ENCODE results near the gene CDKAL1.
A peak's percentile ranks its signal among the peaks of the same experiment; 100 is the strongest.

Gene CDKAL1

GRCh38 chr6:21098134-21098533 lies 563.9 kb downstream of the CDKAL1 start:
- H3K4me2 ChIP-seq (ENCODE audit: insufficient read depth, low read length), result no peak overlapping the region
- no peak overlapping the region for H3K9ac ChIP-seq (ENCODE audit: low read depth, low read length)
- H4K20me1 ChIP-seq (ENCODE audit: insufficient read depth, low read length), result no peaks in the 10 kb centered on the region
- H3K36me3 ChIP-seq (ENCODE audit: insufficient read depth, low read length), result no peaks in the 10 kb centered on the region
- H3K27me3 ChIP-seq (ENCODE audit: insufficient read depth, low read length, poor library complexity), result no peaks in the 10 kb centered on the region
- H3K27ac ChIP-seq (ENCODE audit: low read length), result no peak overlapping the region
- DNase-seq (no peak), ATAC-seq (ENCODE audit: insufficient read depth, low read depth) (no peak)
- no peak overlapping the region for H2AFZ ChIP-seq (ENCODE audit: low read depth, low read length)
- H3K79me2 ChIP-seq (ENCODE audit: insufficient read depth, low read length), result no peaks in the 10 kb centered on the region
- H3K9me3 ChIP-seq (ENCODE audit: insufficient read depth, low read length, severe bottlenecking), result no peaks in the 10 kb centered on the region
- TF ChIP-seq CTCF (IDR thresholded peaks at IDR 0.05; ENCODE audit: borderline replicate concordance, extremely low read depth, low read length, poor library complexity, severe bottlenecking), result no peak
- no peak for TF ChIP-seq EZH2 (IDR thresholded peaks at IDR 0.05; ENCODE audit: borderline replicate concordance, low read depth, low read length, severe bottlenecking)
- H3K4me3 ChIP-seq (ENCODE audit: low read depth in 1 of 2, low read length in 2 of 2), result no peak overlapping the region
- H3K4me1 ChIP-seq (ENCODE audit: insufficient read depth, low read length), result peaks cover 8% of the 10 kb centered on the region; the same call in 1 of the 2 replicates

- H2AFZ ChIP-seq (ENCODE audit: low read depth, low read length), result no peak overlapping the region
- H3K27ac ChIP-seq (ENCODE audit: low read length), result no peak overlapping the region
- H3K36me3 ChIP-seq (ENCODE audit: insufficient read depth, low read length), result no peaks in the 10 kb centered on the region
- H3K4me1 ChIP-seq (ENCODE audit: insufficient read depth, low read length), result peaks cover 8% of the 10 kb centered on the region; the same call in 1 of the 2 replicates
- ATAC-seq (ENCODE audit: insufficient read depth, low read depth), result no peak
- no peak overlapping the region for H3K4me3 ChIP-seq (ENCODE audit: low read depth in 1 of 2, low read length in 2 of 2)
- no peak overlapping the region for H3K9ac ChIP-seq (ENCODE audit: low read depth, low read length)
- no peaks in the 10 kb centered on the region for H3K79me2 ChIP-seq (ENCODE audit: insufficient read depth, low read length)
- DNase-seq, result no peak
- H3K4me2 ChIP-seq (ENCODE audit: insufficient read depth, low read length), result no peak overlapping the region
- no peaks in the 10 kb centered on the region for H4K20me1 ChIP-seq (ENCODE audit: insufficient read depth, low read length)
- no peaks in the 10 kb centered on the region for H3K27me3 ChIP-seq (ENCODE audit: insufficient read depth, low read length, poor library complexity)
- no peaks in the 10 kb centered on the region for H3K9me3 ChIP-seq (ENCODE audit: insufficient read depth, low read length, severe bottlenecking)
- TF ChIP-seq EZH2 (IDR thresholded peaks at IDR 0.05; ENCODE audit: borderline replicate concordance, low read depth, low read length, severe bottlenecking), result no peak
- TF ChIP-seq CTCF (IDR thresholded peaks at IDR 0.05; ENCODE audit: borderline replicate concordance, extremely low read depth, low read length, poor library complexity, severe bottlenecking), result no peak
Observed at GRCh38 chr6:21098744-21099143, 564.5 kb downstream of the CDKAL1 start.

- TF ChIP-seq EZH2 (IDR thresholded peaks at IDR 0.05; ENCODE audit: borderline replicate concordance, low read depth, low read length, severe bottlenecking), result no peak
- no peak for TF ChIP-seq CTCF (IDR thresholded peaks at IDR 0.05; ENCODE audit: borderline replicate concordance, extremely low read depth, low read length, poor library complexity, severe bottlenecking)
- peaks cover 8% of the 10 kb centered on the region; the same call in 1 of the 2 replicates for H3K4me1 ChIP-seq (ENCODE audit: insufficient read depth, low read length)
- no peak overlapping the region for H2AFZ ChIP-seq (ENCODE audit: low read depth, low read length)
- no peaks in the 10 kb centered on the region for H3K27me3 ChIP-seq (ENCODE audit: insufficient read depth, low read length, poor library complexity)
- ATAC-seq (ENCODE audit: insufficient read depth, low read depth) (peak; percentile 52; the same call in 1 of the 3 replicates), DNase-seq (no peak)
- H3K9ac ChIP-seq (ENCODE audit: low read depth, low read length), result no peak overlapping the region
- H3K79me2 ChIP-seq (ENCODE audit: insufficient read depth, low read length), result no peaks in the 10 kb centered on the region
- H3K27ac ChIP-seq (ENCODE audit: low read length), result no peak overlapping the region
- no peak overlapping the region for H3K4me3 ChIP-seq (ENCODE audit: low read depth in 1 of 2, low read length in 2 of 2)
- no peaks in the 10 kb centered on the region for H3K9me3 ChIP-seq (ENCODE audit: insufficient read depth, low read length, severe bottlenecking)
- H3K36me3 ChIP-seq (ENCODE audit: insufficient read depth, low read length), result no peaks in the 10 kb centered on the region
- no peaks in the 10 kb centered on the region for H4K20me1 ChIP-seq (ENCODE audit: insufficient read depth, low read length)
- H3K4me2 ChIP-seq (ENCODE audit: insufficient read depth, low read length), result no peak overlapping the region
Observed at GRCh38 chr6:21099338-21100314, 565.4 kb downstream of the CDKAL1 start.

All from DND-41 (cell line).